ENCODE results near the gene MAP3K21.

MAP3K21 gene

DNA sequence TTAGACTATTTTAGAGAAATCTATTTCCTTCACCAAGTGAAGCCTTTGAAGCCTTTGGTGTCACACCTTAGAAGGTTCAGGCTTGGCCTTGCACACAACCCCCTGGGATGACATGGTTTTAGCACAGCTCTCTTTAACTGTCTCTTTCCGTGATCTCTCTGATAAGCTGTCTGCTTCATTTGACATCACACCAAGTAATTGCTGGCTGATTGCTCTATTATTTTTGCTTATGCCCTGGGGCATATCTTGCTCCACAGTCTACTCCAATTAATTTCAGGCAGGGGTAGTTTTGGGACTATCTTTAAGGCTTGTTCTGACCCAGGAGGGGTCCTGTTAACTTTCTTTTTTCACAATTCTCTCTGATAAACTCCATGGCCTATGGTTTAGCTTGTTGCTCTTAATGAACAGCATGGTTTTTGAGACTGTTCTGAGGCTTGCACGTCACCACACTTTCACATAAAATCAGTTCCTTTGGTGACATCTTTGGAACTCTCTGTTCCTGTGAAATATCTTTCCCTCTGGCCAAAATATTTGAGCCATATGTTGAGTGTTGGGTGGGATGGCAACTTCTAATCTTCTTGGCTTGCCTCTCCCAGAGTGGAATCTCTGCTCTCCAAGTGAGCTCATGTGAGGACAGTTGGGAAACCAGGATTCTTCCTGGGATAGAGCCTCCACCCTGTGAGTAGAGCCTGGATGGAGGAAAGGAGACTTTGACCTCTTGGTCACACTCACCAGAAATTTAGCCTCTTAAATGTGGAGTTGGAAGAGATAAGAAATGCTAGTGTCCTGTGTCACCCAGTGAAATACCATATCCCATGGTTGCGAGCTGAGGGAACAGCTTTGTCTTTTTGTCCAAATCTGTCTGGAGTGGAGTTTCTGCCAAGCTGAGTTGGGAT, 63.6 kb downstream of the MAP3K21 start:
- DNase-seq: no peak

DNA sequence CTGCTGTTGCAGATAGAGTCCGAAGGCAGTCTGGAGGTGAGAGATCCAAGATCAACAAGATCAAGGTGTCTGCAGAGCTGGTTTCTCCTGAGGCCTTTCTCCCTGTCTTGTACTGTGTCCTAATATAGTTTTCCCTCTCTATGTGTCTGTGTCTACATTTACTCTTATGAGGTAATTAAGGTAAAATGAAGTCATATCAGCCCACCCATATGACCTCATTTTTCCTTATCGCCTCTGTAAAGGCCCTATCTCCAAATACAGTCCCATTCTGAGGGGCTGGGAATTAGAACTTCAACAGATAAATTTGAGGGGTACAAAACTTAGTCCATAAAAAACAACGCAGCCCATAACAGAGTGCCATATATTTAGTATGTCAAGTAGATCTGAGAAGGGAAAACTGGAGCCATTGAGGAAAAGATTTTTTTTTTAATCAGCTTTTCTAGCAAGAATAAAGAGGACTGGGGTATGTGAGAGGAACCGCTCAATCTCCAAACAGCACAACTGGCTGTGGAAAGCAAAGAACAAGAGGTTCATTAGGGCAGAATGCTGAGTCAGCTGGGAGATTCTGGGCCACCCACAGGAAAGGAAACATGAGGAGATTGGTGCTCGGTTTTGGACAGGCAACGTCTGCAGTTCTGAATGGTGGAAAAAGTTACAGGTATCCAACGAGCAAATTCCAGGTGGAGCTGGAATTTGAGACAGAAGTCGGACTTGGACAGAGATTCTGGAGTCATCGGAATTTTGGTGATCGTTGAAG, 65.7 kb downstream of the MAP3K21 start:
- no peak for DNase-seq

DNA sequence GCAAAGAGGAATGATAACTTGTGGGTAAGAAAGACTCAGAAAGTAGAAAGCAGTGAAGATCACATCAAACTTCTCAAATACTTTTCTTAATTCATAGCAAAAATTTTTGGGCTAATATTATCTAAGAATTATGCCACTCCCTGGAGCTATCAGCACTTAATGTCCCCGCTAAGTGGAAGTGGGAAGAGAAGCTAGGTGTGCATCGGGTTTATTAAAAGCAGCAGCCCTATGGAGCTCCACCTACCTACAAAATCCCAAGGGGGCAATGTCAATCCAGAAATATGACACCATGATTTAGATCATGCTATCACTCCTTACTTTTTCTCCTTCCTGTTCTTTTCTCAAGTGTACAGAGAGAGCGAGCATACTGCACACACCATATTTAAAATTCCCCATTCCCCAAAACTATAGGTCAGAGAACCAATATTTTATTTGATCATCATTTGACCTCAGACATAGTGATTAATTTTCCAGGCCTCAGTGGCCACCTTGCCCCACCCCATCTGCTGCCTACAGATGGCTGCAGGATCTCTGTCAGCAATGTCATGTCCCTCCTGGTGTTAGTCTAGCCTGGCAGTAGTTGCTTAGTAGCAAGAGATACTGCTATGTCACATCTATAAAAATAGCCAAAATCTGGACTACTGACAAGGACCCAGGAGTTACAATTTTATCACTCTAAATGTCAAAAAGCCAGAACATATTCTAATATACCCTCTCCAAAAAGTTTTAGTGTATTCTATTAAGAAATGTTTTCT, 66.6 kb downstream of the MAP3K21 start:
- DNase-seq: no peak

DNA sequence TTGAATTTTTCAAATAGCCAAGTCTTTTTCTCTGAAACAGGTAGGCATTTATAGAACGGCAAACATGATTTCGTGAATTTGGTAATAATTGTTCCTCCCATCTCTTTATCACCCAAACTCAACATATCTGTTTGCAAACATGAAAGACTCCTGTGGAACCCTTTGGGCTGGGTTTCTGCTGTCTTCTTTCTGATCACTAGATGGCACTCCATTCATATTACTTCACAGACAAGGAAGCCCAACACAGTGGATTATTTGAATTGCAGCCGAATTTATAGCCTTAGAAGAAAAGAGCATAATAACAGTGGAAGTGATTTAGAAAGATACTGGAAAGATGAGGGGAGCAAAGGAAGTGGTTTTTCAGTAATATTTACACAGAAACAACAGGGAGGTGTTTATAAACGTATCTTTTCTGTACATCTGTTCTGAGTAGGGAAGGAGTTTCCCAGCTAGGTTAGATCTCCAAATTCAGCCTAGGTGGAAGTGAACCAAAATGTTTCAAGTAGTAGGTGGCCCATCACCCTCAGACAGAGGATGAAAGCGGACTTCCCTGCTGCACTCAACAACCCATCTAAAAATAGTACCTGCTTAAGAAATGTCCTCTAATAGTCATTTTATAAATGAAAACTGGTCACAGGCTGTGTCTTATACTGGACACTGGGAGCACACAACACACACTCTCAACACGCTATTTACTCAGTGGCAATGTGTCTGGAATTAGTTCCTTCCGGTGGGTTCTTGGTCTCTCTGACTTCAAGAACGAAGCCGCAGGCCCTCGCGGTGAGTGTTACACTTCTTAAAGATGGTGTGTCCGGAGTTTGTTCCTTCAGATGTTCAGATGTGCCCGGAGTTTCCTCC, 67.6 kb downstream of the MAP3K21 start:
- no peak for DNase-seq

DNA sequence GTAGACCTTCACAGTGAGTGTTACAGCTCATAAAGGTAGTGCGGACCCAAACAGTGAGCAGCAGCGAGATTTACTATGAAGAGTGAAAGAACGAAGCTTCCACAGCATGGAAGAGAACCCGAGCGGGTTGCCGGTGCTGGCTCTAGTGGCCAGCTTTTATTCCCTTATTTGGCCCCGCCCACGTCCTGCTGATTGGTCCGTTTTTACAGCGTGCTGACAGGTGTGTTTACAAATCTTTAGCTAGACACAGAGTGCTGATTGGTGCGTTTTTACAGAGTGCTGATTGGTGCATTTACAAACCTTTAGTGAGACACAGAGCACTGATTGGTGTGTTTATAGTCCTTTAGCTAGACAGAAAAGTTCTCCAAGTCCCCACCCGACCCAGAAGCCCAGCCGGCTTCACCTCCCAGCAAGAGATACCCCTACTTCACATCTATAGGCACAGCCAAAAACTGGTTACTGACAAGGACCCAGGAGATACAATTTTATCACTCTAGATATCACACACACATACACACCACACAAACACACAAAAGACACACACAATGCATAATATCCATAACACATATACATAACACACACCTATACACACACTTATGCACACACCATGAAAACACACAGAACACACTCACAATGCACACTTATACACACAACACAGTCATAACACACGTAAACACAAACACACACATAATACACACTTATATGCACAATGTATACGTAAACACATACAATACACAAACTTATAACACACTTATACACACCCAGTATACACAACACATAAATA, 68.5 kb downstream of the MAP3K21 start:
- DNase-seq: no peak

DNA sequence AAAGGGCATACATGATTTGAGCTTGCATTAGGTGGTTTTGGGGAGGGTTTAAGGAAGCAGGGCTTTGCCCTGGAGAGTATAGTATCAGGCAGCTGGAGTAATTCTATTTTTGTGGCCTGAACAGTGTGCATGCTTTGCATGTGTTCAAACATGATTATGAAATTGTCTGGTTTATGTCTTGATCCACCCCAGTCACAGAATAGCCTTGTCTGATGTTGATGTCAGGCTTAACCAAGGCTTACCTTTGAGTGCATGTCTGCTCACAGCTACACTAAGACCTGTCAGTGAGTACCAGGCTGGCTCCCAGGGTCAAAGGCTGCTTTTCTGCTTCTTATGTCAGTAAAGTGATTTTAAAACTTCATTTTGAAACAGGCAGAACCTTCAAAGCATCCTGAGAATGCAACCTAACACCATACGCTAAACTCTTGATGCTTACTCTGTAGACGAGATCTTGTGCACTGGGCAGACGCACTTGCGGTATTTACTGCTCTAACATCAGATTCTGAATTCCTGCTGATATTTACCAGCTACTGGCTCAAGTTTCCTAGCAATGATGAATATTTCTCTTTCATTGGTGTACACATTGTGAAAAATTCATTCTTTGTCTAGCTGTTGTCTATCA, 78.9 kb downstream of the MAP3K21 start:
- no peak for DNase-seq

DNA sequence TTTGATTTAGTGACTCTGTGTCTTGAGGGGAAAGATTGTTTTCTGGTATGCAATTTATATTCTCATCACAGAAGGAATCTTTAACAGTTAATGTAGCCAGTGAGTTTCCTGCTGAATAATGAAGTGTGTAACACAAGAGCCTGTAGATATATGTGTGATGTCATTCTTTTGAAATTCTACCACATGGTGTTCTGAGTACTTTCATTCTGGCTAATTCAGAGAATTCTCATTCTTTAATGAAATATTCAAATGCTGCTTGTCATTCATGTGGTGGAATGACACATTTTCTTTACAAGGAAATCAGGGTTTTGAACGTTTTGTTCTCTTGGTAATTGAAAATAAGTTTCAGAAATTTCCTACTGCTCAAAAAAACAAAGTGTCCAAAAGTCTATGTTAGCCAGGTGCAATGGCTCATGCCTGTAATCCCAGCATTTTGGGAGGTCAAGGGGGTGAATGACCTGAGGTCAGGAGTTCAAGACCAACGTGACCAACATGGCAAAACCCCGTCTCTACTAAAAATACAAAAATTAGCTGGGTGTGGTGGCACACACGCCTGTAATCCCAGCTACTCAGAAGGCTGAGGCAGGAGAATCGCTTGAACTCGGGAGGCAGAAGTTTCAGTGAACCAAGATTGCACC, 79.6 kb downstream of the MAP3K21 start:
- no peak for DNase-seq

DNA sequence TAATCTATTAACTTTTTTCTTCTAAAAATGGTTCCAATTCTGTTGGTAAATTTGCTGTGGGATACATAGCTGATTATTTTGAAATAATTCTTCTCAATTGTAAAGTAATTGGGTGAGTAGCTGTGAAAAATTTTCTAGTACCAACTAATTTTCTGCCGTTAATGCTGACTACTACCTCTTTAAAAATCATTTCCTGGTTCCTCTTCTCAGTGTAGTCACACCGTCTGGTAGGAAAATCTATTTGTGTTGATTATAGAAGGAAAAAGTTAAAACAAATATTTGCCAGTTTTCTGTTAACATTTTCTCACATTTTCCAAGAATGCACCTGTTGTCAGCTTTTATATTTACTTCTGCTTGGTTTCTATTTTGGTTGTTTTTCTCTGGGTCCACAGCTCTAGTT, 82.0 kb downstream of the MAP3K21 start:
- DNase-seq: no peak

DNA sequence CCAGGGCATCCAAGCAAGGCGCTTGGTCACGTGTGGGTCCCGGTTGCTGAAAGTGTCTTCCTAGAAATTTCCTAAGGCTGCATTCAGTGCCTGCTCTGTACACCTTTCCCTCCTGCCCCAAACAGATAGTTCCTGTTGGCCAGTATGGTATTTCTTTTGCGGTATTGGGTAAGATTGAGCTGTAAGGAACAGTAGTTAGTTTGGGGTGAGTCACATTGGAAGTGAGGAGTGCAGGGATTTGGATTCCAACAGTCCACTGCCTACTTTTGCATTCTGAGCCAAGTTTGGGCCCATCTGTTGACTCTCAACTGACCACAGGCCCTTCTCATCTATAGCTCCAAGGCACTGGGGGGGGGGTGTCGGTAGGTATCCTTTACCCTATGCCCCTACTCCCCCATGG, 83.4 kb downstream of the MAP3K21 start:
- no peak for DNase-seq

DNA sequence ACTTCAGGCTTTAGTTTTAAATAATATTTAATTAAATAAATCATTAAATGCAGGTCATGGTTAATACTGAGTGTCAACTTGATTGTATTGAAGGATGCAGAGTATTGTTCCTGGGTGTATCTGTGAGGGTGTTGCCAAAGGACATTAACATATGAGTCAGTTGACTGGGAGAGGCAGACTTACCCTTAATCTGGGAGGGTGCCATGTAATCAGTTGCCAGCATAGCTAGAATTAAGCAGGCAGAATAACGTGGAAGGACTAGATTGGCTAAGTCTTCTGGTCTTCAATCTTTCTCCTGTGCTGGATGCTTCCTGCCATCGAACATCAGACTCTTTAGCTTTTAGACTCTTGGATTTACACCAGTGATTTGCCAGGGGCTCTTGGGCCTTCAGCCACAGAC, 85.3 kb downstream of the MAP3K21 start:
- DNase-seq: no peak

DNA sequence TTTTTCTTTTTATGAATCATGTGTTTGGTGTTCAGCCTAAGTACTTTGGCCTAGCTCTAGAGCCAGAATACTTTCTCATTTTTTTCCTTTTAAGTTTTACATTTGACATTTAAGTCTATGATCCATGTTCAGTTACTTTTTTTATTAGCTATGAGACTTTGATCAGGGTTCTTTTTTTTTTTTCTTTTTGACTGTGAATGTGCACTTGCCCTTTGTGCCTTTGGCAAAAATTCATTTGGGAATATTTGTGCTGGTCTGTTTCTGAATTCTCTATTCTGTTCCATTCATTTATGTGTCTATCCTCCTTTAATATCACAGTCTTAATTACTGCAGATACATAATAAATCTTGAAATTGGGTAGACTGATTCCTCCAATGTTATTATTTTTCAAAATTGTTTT, 93.8 kb downstream of the MAP3K21 start:
- DNase-seq: no peak

DNA sequence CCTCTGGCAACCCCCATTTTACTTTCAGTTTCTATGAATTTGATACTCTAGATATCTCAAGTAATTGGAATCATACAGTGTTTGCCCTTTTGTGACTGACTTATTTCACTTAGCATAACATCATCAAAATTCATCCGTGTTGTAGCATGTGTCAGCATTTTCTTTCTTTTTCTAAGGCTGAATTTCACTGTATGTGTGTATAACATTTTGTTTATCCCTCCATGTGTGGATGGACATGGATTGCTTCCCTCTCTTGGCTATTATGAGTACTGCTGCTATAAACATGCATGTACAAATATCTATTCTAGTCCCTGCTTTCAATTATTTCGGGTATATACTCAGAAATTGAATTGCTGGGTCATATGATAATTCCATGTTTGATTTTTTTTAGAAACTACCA, 97.3 kb downstream of the MAP3K21 start:
- DNase-seq: no peak

DNA sequence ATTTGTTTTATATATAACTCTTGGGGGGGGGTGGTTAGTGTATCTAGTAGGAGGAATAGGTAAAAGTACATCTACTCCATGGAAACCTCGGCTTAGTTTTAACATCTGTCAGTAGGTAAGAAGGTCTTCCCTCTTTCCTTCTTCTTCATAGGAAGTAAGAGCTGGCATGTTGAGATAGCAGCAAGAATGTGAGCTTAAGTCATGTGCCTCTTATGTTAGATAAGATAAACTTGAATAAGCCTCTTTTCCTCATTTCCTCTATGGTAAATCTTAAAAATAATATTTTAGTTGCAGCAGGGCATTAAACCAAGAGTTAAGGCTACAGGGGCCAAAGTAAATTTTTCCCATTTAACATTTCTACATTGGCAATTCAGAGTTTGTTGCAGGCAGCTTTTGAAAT, 100.4 kb downstream of the MAP3K21 start:
- DNase-seq: no peak

DNA sequence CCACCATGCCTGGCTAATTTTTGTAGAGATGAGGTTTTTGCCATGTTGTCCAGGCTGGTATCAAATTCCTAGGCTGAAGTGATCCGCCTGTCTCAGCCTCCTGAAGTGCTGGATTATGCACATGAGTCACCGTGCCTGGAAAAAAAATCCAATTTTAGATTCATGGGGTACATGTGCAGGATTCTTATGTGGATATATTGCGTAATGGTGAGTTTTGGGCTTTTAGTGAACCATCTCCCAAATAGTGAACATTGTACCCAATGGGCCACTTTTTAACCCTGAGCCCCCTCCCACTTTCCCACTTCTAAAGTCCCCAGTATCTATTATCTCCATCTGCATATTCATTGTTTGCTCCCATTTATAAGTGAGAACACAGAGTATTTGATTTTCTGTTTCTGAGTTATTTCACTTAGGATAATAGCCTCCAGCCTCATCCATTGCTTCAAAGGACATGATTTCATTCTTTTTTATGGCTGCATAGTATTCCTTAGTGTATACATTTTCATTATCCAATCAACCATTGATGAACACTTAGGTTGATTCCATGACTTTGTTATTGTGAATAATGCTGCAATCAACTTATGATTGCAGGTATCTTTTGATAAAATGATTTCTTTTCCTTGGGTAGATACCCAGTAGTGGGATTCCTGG, 104.4 kb downstream of the MAP3K21 start:
- DNase-seq: no peak

DNA sequence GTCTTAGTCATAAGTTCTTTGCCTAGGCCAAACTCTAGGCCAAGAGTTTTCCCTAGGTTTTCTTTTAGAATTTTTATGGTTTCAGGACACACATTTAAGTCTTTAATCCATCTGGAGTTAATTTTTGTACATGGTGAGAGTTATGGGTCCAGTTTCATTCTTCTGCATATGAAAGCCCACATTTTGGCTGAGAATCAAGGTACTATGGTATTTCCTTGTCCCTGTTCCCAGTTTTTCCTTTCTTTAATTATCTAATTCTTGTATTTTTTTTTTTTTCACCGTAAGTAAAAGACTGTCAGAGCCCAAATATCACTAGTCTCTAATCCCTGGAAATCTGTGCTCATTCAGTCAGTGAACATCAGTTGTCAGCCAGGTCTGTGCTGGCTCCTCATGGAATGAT, 105.4 kb downstream of the MAP3K21 start:
- DNase-seq: no peak

DNA sequence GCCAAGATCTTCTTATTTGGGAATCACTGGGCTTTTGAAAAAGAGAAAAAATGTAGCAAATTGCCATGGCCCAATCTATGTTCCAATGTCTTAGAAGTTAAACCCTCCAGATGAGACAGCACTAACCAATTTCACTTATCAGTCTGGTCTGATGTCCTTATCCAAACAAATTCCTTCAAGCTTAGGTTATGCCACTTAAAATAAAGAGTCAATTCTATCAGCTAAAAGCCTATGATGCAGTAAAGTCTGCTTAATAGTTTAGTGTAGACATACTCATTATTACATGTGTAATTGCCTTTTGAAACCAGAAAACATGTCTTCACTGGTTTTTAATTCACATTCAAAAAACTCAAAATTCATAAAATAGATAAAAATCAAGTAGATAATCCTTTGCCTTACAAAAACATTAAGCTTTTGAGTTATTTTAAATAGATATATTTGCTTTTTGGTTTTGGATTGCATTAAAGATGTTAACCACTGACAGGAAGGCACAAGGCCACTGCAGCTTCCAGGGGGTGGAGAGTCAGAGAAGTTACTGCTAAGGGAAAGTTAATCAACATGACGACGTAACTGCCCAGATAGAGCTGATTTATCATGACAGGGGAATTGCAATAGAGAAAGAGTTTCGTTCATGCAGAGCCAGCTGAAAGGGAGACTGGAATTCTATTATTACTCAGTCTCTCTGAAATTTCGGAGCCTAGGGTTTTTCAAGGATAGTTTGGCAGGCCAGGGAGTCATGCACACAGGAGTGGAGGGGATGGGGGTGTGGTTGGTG, 106.1 kb downstream of the MAP3K21 start:
- DNase-seq: no peak
